Measurements from ENCODE around the gene TMEM272.
A peak's percentile ranks its signal among the peaks of the same experiment; 100 is the strongest.

TMEM272 gene

GRCh38 chr13:51834581-51835171 is 10.3 kb downstream of the TMEM272 start:
- no peak for TF ChIP-seq POU6F1 (CRISPR knock-in tag; IDR thresholded peaks at IDR 0.05; ENCODE audit: borderline replicate concordance, low read depth)
- no peak for TF ChIP-seq ZFP30 (CRISPR knock-in tag; IDR thresholded peaks at IDR 0.05)
- TF ChIP-seq RARB (CRISPR knock-in tag; IDR thresholded peaks at IDR 0.05), result no peak
- no peak for TF ChIP-seq PATZ1 (CRISPR knock-in tag; IDR thresholded peaks at IDR 0.05; ENCODE audit: borderline replicate concordance)
- TF ChIP-seq ZC3H10 (CRISPR knock-in tag; IDR thresholded peaks at IDR 0.05), result no peak
- TF ChIP-seq TSHZ2 (CRISPR knock-in tag; IDR thresholded peaks at IDR 0.05), result no peak
- no peak for TF ChIP-seq TOX (CRISPR knock-in tag; IDR thresholded peaks at IDR 0.05; ENCODE audit: borderline replicate concordance)
- no peak for TF ChIP-seq ZNF565 (CRISPR knock-in tag; conservative IDR thresholded peaks at IDR 0.05; ENCODE audit: low read depth)
- no peak for TF ChIP-seq ISL1 (CRISPR knock-in tag; IDR thresholded peaks at IDR 0.05)
- no peak for TF ChIP-seq TCF4 (CRISPR knock-in tag; IDR thresholded peaks at IDR 0.05; ENCODE audit: borderline replicate concordance)
- no peak for TF ChIP-seq GLIS3 (CRISPR knock-in tag; IDR thresholded peaks at IDR 0.05)
- no peak for TF ChIP-seq BACH2 (CRISPR knock-in tag; IDR thresholded peaks at IDR 0.05; ENCODE audit: borderline replicate concordance)
- no peak for TF ChIP-seq ARNTL (CRISPR knock-in tag; IDR thresholded peaks at IDR 0.05; ENCODE audit: borderline replicate concordance, low read depth)
- no peak for TF ChIP-seq CSDC2 (CRISPR knock-in tag; IDR thresholded peaks at IDR 0.05)
- TF ChIP-seq CREB5 (CRISPR knock-in tag; IDR thresholded peaks at IDR 0.05; ENCODE audit: low read depth), result no peak
- TF ChIP-seq ESRRG (CRISPR knock-in tag; IDR thresholded peaks at IDR 0.05), result no peak
- TF ChIP-seq ZNF70 (CRISPR knock-in tag; IDR thresholded peaks at IDR 0.05), result no peak
- no peak for TF ChIP-seq CSRNP3 (CRISPR knock-in tag; IDR thresholded peaks at IDR 0.05)
- no peak for TF ChIP-seq OSR1 (CRISPR knock-in tag; IDR thresholded peaks at IDR 0.05)
- no peak for TF ChIP-seq ZNF8 (CRISPR knock-in tag; IDR thresholded peaks at IDR 0.05)
- ATAC-seq, result no peak; the same call in 2 of the 3 replicates

GRCh38 chr13:51833980-51834379 is 11.0 kb downstream of the TMEM272 start:
- no peak for ATAC-seq
- no peak for TF ChIP-seq ZFP30 (CRISPR knock-in tag; IDR thresholded peaks at IDR 0.05)
- no peak for TF ChIP-seq TOX (CRISPR knock-in tag; IDR thresholded peaks at IDR 0.05; ENCODE audit: borderline replicate concordance)
- no peak for TF ChIP-seq TCF4 (CRISPR knock-in tag; IDR thresholded peaks at IDR 0.05; ENCODE audit: borderline replicate concordance)
- no peak for TF ChIP-seq ZC3H10 (CRISPR knock-in tag; IDR thresholded peaks at IDR 0.05)
- no peak for TF ChIP-seq ESRRG (CRISPR knock-in tag; IDR thresholded peaks at IDR 0.05)

- peak; percentile 87 for ATAC-seq
- TF ChIP-seq ZFP3 (CRISPR knock-in tag; IDR thresholded peaks at IDR 0.05) (peak; percentile 93), ZC3H10 (CRISPR knock-in tag; IDR thresholded peaks at IDR 0.05) (no peak)
These were observed 12.4 kb downstream of the TMEM272 start for GRCh38 chr13:51832471-51833152.
